ENCODE data around the gene SLX4IP. TPM values are rescaled to one million over a fixed set of nuclear protein-coding genes. Genes with fewer than 3 reads are reported as not detected.

The SLX4IP gene
- 2.5 and 2.6 TPM in 2 replicates for total RNA-seq (ENCODE audit: low replicate concordance)

GRCh38 chr20:10434832-10435812 is at the start of gene SLX4IP:
Gene SLX4IP, plus strand, starts transcription at chr20:10435305. Its CDS starts 22,900 bp downstream, at chr20:10458205.

GRCh38 chr20:10433623-10434466 is 1.3 kb upstream of the SLX4IP start, which contains the start of gene MKKS:
Gene MKKS, minus strand, starts transcription at chr20:10434222. Its CDS starts 20,708 bp downstream, at chr20:10413514.

DNA sequence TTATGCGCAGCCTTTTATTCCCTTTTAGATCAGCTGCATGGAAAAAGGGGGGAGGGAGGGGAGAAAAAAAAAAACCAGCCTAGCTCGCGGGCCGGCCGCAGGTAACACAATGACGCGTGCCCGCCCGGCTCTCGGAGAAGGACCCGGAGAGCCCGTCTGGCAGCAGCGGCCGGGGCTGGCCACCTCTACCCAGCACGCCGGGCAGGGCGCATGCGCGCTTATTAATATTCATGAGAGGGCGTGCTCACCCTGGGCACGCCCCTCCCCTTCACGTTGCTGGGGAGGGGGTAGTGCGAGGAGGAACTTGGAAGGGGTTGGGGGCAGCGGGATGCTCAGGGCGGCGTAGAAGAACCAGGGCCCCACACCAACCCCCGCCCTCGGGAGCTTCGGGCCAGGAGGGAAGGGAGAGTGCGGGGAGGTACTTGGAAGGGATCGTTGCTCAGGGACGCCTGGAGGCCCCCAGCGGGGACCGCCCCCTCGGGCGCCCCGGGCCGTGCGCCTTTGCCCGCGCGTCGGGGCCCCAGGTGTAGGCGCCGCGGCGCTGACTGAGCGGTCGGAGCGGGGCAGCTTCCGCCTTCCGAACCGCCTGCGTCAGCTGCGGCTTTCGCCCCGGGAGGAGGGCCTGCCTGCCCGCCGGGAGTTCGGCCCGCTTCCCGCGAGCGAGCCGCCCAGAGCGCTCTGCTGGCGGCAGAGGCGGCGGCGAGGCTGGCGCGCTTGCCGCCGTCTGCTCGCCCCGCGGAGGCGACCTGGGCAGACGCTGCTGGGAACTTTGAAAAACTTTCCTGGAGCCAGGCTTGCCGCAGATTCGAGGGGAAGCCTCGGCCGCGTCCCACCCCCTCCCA is 239.0 kb downstream of the SLX4IP start, which contains the start of gene JAG1:
TSS of gene JAG1 (minus strand) at position 158 of the 842 bp plus-strand sequence. CDS start 469 bp downstream, outside the sequence.

Other genes with a start within 250 kb of the SLX4IP start
- not detected in 2 replicates for gene SNAP25, start 216.5 kb upstream of the SLX4IP start, total RNA-seq (ENCODE audit: low replicate concordance)
- gene MKKS, start 1.1 kb upstream of the SLX4IP start, total RNA-seq (ENCODE audit: low replicate concordance) = 3.2 and 7.4 TPM in 2 replicates
- gene JAG1, start 238.7 kb downstream of the SLX4IP start, total RNA-seq (ENCODE audit: low replicate concordance) = 126 and 252 TPM in 2 replicates